ENCODE measurements around the gene CHPF2.

CHPF2 gene

GRCh38 chr7:151207315-151207714 is 25.0 kb upstream of the CHPF2 start:
- H3K4me3 ChIP-seq (ENCODE audit: low read depth, low read length): no peak overlapping the region
- TF ChIP-seq CTCF (IDR thresholded peaks at IDR 0.05; ENCODE audit: low read depth, low read length): no peak

GRCh38 chr7:151207804-151208203 is 24.5 kb upstream of the CHPF2 start:
- no peak for TF ChIP-seq CTCF (IDR thresholded peaks at IDR 0.05; ENCODE audit: low read depth, low read length)

GRCh38 chr7:151208253-151208862 is 23.9 kb upstream of the CHPF2 start:
- H3K4me3 ChIP-seq (ENCODE audit: low read depth, low read length): no peak overlapping the region
- TF ChIP-seq CTCF (IDR thresholded peaks at IDR 0.05; ENCODE audit: low read depth, low read length): no peak

More at GRCh38 chr7:151207804-151208203, 24.5 kb upstream of the CHPF2 start:
- H3K4me3 ChIP-seq (ENCODE audit: low read depth, low read length): no peak overlapping the region

GRCh38 chr7:151209588-151209987 is 22.7 kb upstream of the CHPF2 start:
- no peak overlapping the region for H3K4me3 ChIP-seq (ENCODE audit: low read depth, low read length)
- no peak for TF ChIP-seq CTCF (IDR thresholded peaks at IDR 0.05; ENCODE audit: low read depth, low read length)

GRCh38 chr7:151210087-151210854 is 22.0 kb upstream of the CHPF2 start, which contains the start of gene H2BK1:
Gene H2BK1, minus strand, starts transcription at chr7:151210488. Its CDS starts 170 bp downstream, at chr7:151210318.
- no peak within 1 kb of the TSS for H3K4me3 ChIP-seq (ENCODE audit: low read depth, low read length)
- TF ChIP-seq CTCF (IDR thresholded peaks at IDR 0.05; ENCODE audit: low read depth, low read length): no peak

- H3K4me3 ChIP-seq (ENCODE audit: low read depth, low read length): no peak overlapping the region
- no peak for TF ChIP-seq CTCF (IDR thresholded peaks at IDR 0.05; ENCODE audit: low read depth, low read length)
These were observed 21.0 kb upstream of the CHPF2 start for GRCh38 chr7:151211155-151211772.

- no peak for TF ChIP-seq CTCF (IDR thresholded peaks at IDR 0.05; ENCODE audit: low read depth, low read length)
- no peak overlapping the region for H3K4me3 ChIP-seq (ENCODE audit: low read depth, low read length)
These were observed 19.7 kb upstream of the CHPF2 start for GRCh38 chr7:151212626-151213025.

Measured in WI38 (cell line).